ENCODE data around the gene SCRT2.

GRCh38 chr20:673603-674001 is 2.0 kb downstream of the SCRT2 start:
- TF ChIP-seq CTCF (IDR thresholded peaks at IDR 0.05) (no peak), EZH2 (IDR thresholded peaks at IDR 0.05) (no peak)

Data from neural progenitor cell (in vitro differentiated cells).